Measurements from ENCODE around the gene NADK2.

The NADK2 gene

GRCh38 chr5:36156619-36157018 is 85.1 kb downstream of the NADK2 start:
- Histone ChIP-seq H3K36me3 (ENCODE audit: control insufficient read depth, low read length) (peaks cover 95% of the 10 kb centered on the region), H3K9me3 (ENCODE audit: control insufficient read depth, insufficient read depth, low read length) (no peaks in the 10 kb centered on the region), H3K4me2 (ENCODE audit: low read length) (no peak overlapping the region), H4K20me1 (ENCODE audit: control insufficient read depth, insufficient read depth, low read depth, low read length) (no peaks in the 10 kb centered on the region), H3K27me3 (ENCODE audit: control insufficient read depth, low read length) (no peaks in the 10 kb centered on the region), H3F3A (ENCODE audit: control insufficient read depth, insufficient read depth) (no peaks in the 10 kb centered on the region), H3K79me2 (ENCODE audit: control insufficient read depth, low read length) (peaks cover 97% of the 10 kb centered on the region), H3K4me3 (ENCODE audit: low read length) (no peak overlapping the region), H3K9me2 (replicated peaks; ENCODE audit: control insufficient read depth, low read length) (no peaks in the 10 kb centered on the region), H3K4me1 (ENCODE audit: control insufficient read depth, low read length) (peaks cover 19% of the 10 kb centered on the region), H3K27ac (ENCODE audit: low read depth, low read length) (no peak overlapping the region)
- TF ChIP-seq CTCF (IDR thresholded peaks at IDR 0.05; ENCODE audit: low read depth, low read length, poor library complexity, severe bottlenecking) (no peak), EZH2phosphoT487 (IDR thresholded peaks at IDR 0.05; ENCODE audit: borderline replicate concordance, low read length) (no peak)

GRCh38 chr5:36156121-36156601 is 85.6 kb downstream of the NADK2 start:
- peaks cover 97% of the 10 kb centered on the region for H3K79me2 ChIP-seq (ENCODE audit: control insufficient read depth, low read length)
- no peak overlapping the region for H3K4me2 ChIP-seq (ENCODE audit: low read length)
- H3F3A ChIP-seq (ENCODE audit: control insufficient read depth, insufficient read depth), result no peaks in the 10 kb centered on the region
- peaks cover 90% of the 10 kb centered on the region for H3K36me3 ChIP-seq (ENCODE audit: control insufficient read depth, low read length)
- no peak for TF ChIP-seq EZH2phosphoT487 (IDR thresholded peaks at IDR 0.05; ENCODE audit: borderline replicate concordance, low read length)
- TF ChIP-seq CTCF (IDR thresholded peaks at IDR 0.05; ENCODE audit: low read depth, low read length, poor library complexity, severe bottlenecking), result no peak
- no peak overlapping the region for H3K4me3 ChIP-seq (ENCODE audit: low read length)
- no peaks in the 10 kb centered on the region for H4K20me1 ChIP-seq (ENCODE audit: control insufficient read depth, insufficient read depth, low read depth, low read length)
- no peak overlapping the region for H3K27ac ChIP-seq (ENCODE audit: low read depth, low read length)
- H3K4me1 ChIP-seq (ENCODE audit: control insufficient read depth, low read length), result peaks cover 19% of the 10 kb centered on the region
- H3K9me3 ChIP-seq (ENCODE audit: control insufficient read depth, insufficient read depth, low read length), result no peaks in the 10 kb centered on the region
- no peaks in the 10 kb centered on the region for H3K9me2 ChIP-seq (replicated peaks; ENCODE audit: control insufficient read depth, low read length)
- H3K27me3 ChIP-seq (ENCODE audit: control insufficient read depth, low read length), result no peaks in the 10 kb centered on the region

- H3K79me2 ChIP-seq (ENCODE audit: control insufficient read depth, low read length), result peaks cover 97% of the 10 kb centered on the region
- no peaks in the 10 kb centered on the region for H3K9me3 ChIP-seq (ENCODE audit: control insufficient read depth, insufficient read depth, low read length)
- H3K4me2 ChIP-seq (ENCODE audit: low read length), result no peak overlapping the region
- TF ChIP-seq EZH2phosphoT487 (IDR thresholded peaks at IDR 0.05; ENCODE audit: borderline replicate concordance, low read length), result no peak
- TF ChIP-seq CTCF (IDR thresholded peaks at IDR 0.05; ENCODE audit: low read depth, low read length, poor library complexity, severe bottlenecking), result no peak
- peaks cover 24% of the 10 kb centered on the region for H3K4me1 ChIP-seq (ENCODE audit: control insufficient read depth, low read length)
- no peaks in the 10 kb centered on the region for H4K20me1 ChIP-seq (ENCODE audit: control insufficient read depth, insufficient read depth, low read depth, low read length)
- H3K9me2 ChIP-seq (replicated peaks; ENCODE audit: control insufficient read depth, low read length), result no peaks in the 10 kb centered on the region
- H3K27me3 ChIP-seq (ENCODE audit: control insufficient read depth, low read length), result no peaks in the 10 kb centered on the region
- no peak overlapping the region for H3K4me3 ChIP-seq (ENCODE audit: low read length)
- H3K36me3 ChIP-seq (ENCODE audit: control insufficient read depth, low read length), result peaks cover 82% of the 10 kb centered on the region
- H3K27ac ChIP-seq (ENCODE audit: low read depth, low read length), result no peak overlapping the region
- H3F3A ChIP-seq (ENCODE audit: control insufficient read depth, insufficient read depth), result no peaks in the 10 kb centered on the region
Measured at GRCh38 chr5:36155291-36155690, 86.4 kb downstream of the NADK2 start.
